IPS-NIHi11 (cell line): ENCODE results near the gene DOCK4.

Source experiments
- DNase-seq: peaks from one replicate; pipeline ENCODE4 v3.0.0; 2012; ENCODE audit warnings: mixed read lengths, low spot score

Gene DOCK4

DNA sequence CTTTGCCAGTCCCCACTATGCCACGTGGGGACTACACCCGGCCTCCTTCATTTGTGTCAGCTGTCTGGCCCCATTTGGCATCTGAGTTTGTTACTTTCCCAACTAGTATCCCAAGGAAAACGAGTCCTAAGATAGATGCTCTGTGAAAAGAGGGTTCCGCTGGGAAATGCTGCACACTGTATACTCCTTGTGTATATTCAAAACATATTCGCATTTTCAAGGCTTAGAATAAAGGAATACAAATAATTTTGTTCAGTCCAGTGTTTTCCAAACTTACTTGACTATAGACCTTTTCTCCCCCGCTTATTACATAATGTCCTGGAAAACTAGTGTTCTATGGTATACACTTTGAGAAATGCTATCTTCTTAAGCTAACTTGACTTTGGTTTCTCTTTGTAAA, 476.1 kb downstream of the DOCK4 start:
- no peak for DNase-seq

DNA sequence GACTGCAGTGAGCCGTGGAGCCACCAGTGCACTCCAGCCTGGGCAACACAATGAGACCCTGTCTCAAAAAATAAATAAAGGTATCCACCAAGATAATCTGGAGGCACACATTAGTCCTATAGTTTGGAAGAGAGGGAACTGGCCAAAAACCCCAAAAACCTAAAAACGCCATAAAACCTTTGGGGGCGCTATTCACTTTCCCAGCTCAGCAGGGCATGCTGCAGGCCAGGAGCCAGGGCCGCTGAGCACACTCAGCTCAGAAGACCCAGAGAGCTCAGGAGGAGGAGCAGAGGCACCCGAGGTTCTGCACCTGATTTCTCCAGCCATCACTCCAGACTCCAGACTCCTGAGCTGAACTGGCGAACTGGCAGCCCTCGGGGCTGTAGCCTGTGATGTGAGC, 476.7 kb downstream of the DOCK4 start:
- no peak for DNase-seq

DNA sequence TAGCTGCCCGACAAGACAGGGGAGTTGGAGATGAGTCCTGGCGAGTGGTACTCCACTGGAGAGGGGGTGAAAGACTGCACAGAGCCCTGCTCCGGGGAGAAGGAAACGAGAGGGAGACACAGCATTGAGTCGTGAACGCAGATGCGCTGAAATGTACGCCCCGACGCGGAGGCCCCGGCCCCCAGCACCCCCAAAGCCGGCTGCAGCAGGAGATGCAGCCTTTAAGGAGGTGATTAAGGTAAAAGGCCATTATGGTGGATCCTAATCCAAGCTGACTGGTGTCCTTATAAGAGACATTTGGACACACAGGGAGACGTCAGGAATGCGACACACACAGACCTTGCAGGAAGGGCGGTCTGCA, 477.6 kb downstream of the DOCK4 start:
- DNase-seq = no peak

DNA sequence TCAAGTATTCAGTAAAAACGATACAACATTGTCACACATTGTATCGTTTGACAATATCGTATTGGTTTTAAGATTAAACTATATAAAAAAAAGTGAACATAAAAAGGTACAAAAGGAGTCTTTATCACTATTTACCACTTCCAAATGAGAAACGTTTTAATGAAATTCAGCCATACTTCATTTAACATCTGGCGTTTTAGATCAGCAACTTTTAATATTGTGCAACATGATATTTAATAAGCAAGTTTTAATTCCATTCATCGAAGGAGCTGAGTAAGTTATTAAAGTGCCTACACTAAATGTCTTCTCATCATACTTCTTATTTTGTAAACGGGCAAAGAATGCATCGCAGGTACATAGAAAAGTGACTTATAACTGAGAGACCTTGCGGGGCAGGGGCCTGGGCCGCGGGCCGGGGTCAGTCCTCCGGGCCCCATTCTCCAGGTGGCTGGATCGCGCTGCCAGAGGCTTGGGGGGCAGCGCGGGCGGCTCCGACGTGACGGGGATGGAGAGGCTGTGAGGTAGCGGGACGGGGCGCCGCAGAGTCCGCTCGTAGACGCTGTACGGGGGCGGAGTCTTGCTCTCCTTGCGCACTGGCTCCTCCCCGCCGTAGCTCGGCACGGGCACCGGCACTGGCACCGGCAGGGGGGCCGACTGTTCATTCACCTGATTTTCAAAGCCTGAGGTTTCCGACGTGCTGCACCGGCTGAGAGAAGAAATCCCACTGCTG, 478.1 kb downstream of the DOCK4 start:
- peak; percentile 60 for DNase-seq

GRCh38 chr7:111718886-111719285, 487.3 kb downstream of the DOCK4 start:
- no peak for DNase-seq

DNA sequence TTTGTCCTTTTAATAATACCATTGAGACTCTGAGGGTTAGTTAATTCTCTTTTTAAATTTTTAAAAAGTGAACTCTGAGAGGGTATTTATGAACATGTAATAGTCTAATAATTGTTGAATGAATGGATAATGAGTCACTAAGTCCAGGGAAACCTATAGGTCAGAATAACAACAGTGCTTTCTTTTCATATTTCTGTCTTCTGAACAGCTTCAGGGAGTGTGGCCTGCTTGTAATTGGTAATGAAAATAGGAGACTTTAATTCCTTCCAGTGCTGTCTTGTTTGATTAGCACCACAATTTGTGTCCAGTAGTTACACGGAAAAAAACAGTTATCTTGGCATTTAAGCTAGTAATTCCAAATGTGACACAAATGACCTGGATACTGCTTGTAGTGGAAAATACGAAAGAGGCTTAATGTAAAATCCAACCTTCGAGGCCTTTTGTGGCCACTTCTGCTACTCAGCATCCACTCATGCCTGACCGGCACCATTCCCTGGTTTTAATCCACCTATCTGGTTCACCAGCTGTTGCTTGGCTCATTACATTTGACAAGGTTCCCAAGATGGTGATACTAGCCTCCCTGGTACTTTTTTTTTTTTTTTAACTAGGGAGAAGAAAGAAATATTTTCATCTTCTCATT, 494.7 kb downstream of the DOCK4 start:
- no peak for DNase-seq

DNA sequence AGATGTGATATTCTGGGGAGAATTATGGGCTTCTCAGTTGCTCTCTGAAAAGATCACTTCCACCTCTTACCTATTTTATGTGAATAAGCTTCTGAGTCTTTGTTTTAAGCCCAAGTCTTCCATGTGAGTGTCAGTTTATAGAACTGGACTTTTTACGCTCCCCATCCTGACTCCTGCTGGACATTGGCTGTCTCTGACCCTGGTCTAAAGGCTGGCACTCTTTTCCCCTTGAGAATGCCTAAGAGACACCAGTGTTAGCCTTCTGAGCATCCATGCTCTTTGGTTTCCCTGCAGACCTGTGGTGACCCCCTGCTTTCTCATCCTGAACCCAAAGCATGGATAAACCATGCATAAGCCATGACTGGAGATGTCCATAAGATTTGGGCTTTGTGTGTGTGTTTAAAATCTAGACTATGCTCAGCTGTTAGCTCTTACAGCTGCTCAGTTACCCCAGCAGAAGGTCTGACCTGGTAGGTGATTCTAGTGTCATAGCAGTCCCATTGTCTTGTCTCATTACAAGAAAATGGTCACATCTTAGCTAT, 495.3 kb downstream of the DOCK4 start:
- no peak for DNase-seq

GRCh38 chr7:111708072-111708471, 498.1 kb downstream of the DOCK4 start:
- peak; percentile 33 for DNase-seq

DNA sequence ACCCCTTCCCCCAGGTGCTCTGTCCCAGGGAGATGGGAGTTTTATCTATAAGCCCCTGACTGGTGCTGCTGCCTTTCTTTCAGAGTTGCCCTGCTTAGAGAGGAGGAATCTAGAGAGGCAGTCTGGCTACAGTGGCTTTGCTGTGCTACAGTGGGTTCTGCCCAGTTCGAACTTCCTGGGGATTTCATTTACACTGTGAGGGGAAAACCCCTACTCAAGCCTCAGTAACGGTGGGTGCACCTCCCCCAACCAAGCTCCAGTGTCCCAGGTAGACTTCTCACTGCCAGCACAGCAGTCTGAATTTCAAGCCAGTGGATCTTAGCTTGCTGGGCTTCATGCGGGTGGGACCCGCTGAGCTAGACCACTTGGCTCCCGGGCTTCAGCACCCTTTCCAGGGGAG, 500.4 kb downstream of the DOCK4 start:
- no peak for DNase-seq

- DNase-seq = no peak
Observed at GRCh38 chr7:111697771-111698170, 508.4 kb downstream of the DOCK4 start.

GRCh38 chr7:111694376-111694775, 511.8 kb downstream of the DOCK4 start:
- no peak for DNase-seq

DNA sequence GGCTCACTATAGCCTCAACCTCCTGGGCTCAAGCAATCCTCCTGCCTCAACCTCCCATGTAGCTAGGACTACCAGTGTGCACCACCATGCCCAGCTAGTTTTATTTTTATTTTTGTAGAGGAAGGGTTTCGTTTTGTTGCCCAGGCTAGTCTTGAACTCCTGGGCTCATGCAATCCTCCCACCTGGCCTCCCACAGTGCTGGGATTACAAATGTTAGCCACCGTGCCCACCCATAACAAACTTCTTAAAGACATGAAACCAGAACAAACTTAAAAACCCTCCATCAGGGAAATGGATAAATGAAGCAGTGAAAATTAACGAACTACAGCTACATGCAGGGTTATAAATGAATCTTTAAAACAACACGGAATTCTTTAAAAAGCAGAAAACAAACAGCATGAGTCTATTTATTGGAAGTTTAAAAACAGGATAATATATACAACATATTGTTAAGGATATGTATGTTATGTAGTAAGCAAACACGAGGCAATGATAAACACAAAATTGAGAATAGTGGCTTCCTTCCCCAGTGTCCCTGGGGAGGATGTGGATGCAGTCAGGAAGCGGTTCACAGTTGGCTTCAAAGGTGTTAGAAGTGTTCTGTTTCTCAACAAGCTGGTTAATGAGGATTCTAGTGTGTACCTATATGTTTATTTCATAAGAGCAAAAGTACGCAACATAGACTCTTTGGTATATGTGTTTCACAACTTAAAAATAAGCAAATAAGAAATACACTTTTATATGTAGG, 515.7 kb downstream of the DOCK4 start:
- no peak for DNase-seq

- no peak for DNase-seq
Observed at GRCh38 chr7:111685349-111685748, 520.9 kb downstream of the DOCK4 start.

DNA sequence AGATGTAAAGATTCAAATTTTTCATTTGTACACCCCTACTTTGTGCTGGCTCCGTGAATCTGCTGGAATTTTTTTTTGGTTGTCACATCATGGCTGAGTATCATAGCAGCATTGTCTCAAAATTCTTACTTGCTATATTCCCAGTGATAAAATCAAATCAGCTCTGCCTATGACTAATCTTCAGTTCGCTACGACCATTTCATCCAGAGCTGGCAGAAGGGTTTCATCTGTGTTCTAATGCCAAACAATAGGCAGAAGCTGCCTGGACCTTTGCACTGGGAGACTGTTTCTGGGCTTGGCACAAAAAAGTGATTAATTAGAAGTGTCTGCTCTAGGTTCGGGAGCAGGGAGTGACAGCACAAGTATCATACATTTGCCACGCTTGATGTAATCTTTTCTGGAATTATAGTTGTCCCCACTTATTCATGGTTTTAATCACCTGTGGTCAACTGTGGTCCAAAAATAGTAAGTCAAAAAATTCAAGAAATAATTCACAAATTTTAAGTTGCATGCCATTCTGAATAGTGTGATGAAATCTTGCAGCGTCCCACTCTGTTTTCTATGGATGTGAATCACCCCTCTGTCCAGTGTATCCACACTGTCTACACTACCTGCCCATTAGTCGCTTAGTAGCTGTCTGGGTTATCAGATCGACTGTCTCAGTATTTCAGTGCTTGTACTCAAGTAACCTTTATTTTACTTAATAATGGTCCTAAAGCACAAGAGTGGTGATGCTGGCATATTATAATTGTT, 523.4 kb downstream of the DOCK4 start:
- DNase-seq = no peak

DNA sequence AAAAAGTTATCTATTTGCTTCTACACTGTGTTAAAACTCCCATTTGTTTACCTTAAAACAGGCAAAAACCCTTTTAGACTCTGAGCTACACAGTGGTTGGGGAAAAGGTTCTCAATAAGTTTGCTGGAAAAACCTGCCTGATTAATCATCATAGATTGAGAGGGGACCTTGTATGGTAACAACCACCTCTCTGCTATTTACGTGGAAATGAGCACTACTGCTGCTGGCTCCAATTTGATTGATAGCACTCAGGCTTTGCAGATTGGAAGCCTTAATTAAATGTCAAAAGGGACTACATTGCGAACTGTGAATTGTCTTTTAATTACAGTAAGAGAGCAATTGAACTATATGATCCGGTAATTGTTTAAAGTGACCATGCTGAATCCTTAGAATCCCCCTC, 525.0 kb downstream of the DOCK4 start:
- no peak for DNase-seq

GRCh38 chr7:111678986-111679385, 527.2 kb downstream of the DOCK4 start:
- DNase-seq = no peak

- no peak for DNase-seq
Observed at GRCh38 chr7:111678281-111678680, 527.9 kb downstream of the DOCK4 start.

GRCh38 chr7:111677848-111678247, 528.4 kb downstream of the DOCK4 start:
- no peak for DNase-seq

DNA sequence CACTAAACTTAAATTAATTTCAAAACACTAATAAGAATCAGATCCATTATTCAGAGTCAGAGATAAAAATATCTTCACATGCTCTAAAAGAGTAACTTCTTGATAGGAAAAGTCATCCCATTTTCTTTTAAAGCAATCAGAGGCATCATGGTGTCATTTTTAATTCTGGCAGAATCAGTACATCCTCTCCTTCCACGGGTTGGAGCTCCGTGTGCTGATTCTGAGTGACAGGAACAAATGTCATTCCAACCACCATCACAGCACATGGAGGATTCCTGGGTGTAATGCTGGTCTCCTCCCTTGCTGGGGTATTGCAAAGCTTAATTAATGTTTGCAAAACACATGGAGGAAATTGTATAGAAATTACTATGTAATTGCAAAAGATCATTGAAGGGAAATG, 529.4 kb downstream of the DOCK4 start:
- no peak for DNase-seq
